GM13976 (cell line): ENCODE data around the gene MICU2.

Experiments used
- DNase-seq: peaks from one replicate; pipeline ENCODE4 v3.0.0; 2012; ENCODE audit warnings: low spot score
- CTCF ChIP-seq: IDR thresholded peaks from 2 replicates; pipeline ENCODE4 v1.5.1; 2012; ENCODE audit warnings: borderline replicate concordance, mild to moderate bottlenecking; ENCODE audit not compliant: insufficient read depth; ENCODE audit errors: extremely low read depth, missing control alignments, control extremely low read depth
- in situ Hi-C: fragments of 300-500 bp; cut with MboI; formaldehyde crosslinking; loops from one replicate; pipeline ENCODE4 v1.12.0; 2022; ENCODE audit warnings: low sequenced_read_pairs, mixed read lengths, inconsistent platforms; ENCODE audit not compliant: unreplicated experiment

MICU2 gene

GRCh38 chr13:21616205-21616866 lies 12.4 kb upstream of the MICU2 start:
- in situ Hi-C loops, result no loop called here
- TF ChIP-seq CTCF, result no peak
- DNase-seq, result no peak

DNA sequence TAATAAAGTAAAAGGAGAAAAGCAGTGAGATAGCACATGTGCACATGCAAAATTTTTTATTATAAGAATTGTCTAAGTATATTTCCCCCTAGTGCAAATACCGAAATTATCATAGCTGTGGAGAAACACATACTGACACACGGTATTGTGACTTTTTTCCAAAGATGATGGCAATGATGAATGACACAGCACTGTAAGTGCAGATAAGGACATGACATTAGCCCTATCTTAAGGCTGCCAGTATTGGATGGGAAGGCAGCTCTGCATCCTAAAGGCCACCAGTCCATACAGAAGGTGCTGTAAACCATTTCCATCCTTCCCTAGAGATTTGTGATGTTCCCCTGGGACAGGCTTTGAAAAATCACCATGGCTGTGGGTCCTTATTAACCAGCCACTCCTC lies 11.5 kb upstream of the MICU2 start:
- DNase-seq, result no peak
- in situ Hi-C loops, result no loop called here
- no peak for TF ChIP-seq CTCF

DNA sequence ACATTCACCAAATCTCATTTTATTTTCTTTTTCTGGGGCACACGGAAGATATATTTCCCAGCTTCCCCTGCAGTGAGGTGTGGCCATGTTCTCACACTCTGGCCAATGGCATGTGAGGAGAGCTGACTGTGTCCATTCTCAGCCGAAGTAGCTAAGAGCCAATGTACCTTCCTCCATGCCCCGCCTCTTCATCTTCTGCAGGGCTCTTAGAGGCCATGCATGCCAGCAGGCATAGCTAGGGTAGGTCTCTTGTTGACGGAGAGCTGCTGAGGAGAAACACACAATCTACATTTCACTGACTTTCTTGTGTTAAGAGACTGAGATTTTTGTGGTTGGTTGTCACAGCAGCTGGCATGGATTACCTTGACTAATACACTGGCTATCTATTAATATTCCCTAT lies 9.8 kb upstream of the MICU2 start:
- in situ Hi-C loops, result no loop called here
- DNase-seq, result no peak
- no peak for TF ChIP-seq CTCF

DNA sequence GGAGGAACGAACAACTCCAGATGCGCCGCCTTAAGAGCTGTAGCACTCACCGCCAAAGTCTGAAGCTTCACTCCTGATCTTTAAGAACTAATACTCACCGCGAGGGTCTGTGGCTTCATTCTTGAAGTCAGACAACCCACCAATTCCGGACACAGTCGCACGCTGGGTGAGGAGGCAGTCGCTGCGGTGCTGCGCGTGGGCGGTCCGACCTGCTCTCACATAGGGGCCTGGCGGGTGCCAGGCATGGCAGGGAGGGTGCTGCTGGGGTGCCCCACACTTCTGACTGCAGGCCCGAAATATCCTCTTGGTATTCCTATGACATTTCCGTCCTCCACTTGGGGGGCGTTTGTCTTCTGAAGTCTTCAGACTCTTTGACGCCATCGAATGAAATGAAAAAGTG lies 7.4 kb upstream of the MICU2 start:
- TF ChIP-seq CTCF, result no peak
- DNase-seq, result no peak
- in situ Hi-C loops, result no loop called here

DNA sequence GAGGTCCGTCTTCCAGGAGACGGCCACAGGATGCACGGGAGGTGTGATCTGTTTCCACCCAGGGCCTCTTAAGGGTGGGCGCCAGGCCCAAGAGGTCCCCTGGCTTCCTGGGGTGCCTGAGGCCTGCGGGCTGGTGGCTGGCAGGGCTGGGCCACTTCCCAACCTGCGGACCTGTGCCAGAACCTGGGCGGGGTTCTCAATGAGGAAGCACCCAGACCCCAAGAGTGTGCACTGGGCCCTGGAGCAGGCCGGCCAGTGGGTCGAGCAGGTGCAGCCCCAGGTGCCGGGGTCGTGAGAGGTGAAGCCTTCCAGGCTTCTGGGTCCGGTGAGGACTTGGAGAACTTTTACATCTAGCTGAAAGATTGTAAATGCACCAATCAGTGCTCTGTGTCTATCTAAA lies 6.7 kb upstream of the MICU2 start:
- in situ Hi-C loops, result no loop called here

GRCh38 chr13:21608961-21609360 lies 5.0 kb upstream of the MICU2 start:
- in situ Hi-C loops, result no loop called here
- no peak for TF ChIP-seq CTCF
- DNase-seq, result no peak

More for the DNA sequence above, 6.7 kb upstream of the MICU2 start:
- no peak for DNase-seq
- TF ChIP-seq CTCF, result no peak
